GM19397 (cell line): ENCODE measurements around the gene HOXC9.
A peak's percentile ranks its signal among the peaks of the same experiment; 100 is the strongest.

Source experiments
- ATAC-seq: cut with Tn5 transposase; IDR thresholded peaks from one replicate; pipeline ENCODE4 v1.9.1; 2021; ENCODE audit warnings: mild to moderate bottlenecking, moderate library complexity; ENCODE audit not compliant: unreplicated experiment

HOXC9 gene

GRCh38 chr12:54051026-54051842 is 51.3 kb downstream of the HOXC9 start:
- no peak for ATAC-seq

GRCh38 chr12:54051874-54052437 is 52.0 kb downstream of the HOXC9 start:
- no peak for ATAC-seq

- ATAC-seq: peak; percentile 21
Observed at GRCh38 chr12:54052438-54053002, 52.6 kb downstream of the HOXC9 start.
